Stimulated activated naive CD4-positive, alpha-beta T cell (primary cell): ENCODE measurements around the gene AFAP1L1.

Source experiments
- DNase-seq, 6 experiments: peaks; one replicate each; lab custom pipeline; 2025; lab: John Stamatoyannopoulos, UW

Gene AFAP1L1

GRCh38 chr5:149271716-149272563 is at the start of gene AFAP1L1:
Gene AFAP1L1, plus strand, starts transcription at chr5:149271859. Its CDS starts 110 bp downstream, at chr5:149271969.
- DNase-seq = peak in 4 of 6 experiments; percentile 15 to 43 (median 24)

GRCh38 chr5:149223081-149223848 is 48.4 kb upstream of the AFAP1L1 start:
- no peak for DNase-seq

GRCh38 chr5:149224282-149224681 is 47.4 kb upstream of the AFAP1L1 start:
- no peak for DNase-seq

- no peak for DNase-seq
Observed at GRCh38 chr5:149227168-149227826, 44.4 kb upstream of the AFAP1L1 start.

GRCh38 chr5:149228618-149229297 is 42.9 kb upstream of the AFAP1L1 start:
- DNase-seq = no peak

GRCh38 chr5:149229298-149229937 is 42.2 kb upstream of the AFAP1L1 start:
- DNase-seq = no peak

GRCh38 chr5:149235841-149236240 is 35.8 kb upstream of the AFAP1L1 start:
- DNase-seq = no peak

- no peak for DNase-seq
Observed at GRCh38 chr5:149237662-149238061, 34.0 kb upstream of the AFAP1L1 start.

- no peak for DNase-seq
Observed at GRCh38 chr5:149238540-149238939, 33.1 kb upstream of the AFAP1L1 start.

GRCh38 chr5:149239917-149240316 is 31.7 kb upstream of the AFAP1L1 start:
- DNase-seq = no peak

GRCh38 chr5:149240354-149240998 is 31.2 kb upstream of the AFAP1L1 start:
- DNase-seq = peak; percentile 35 to 91 (median 74)

- DNase-seq = no peak
Observed at GRCh38 chr5:149242339-149242738, 29.3 kb upstream of the AFAP1L1 start.

GRCh38 chr5:149246906-149247305 is 24.8 kb upstream of the AFAP1L1 start:
- DNase-seq = no peak

- DNase-seq = no peak
Observed at GRCh38 chr5:149247726-149248125, 23.9 kb upstream of the AFAP1L1 start.

- no peak for DNase-seq
Observed at GRCh38 chr5:149251546-149251945, 20.1 kb upstream of the AFAP1L1 start.

- DNase-seq = no peak
Observed at GRCh38 chr5:149254506-149254905, 17.2 kb upstream of the AFAP1L1 start.

GRCh38 chr5:149256451-149256850 is 15.2 kb upstream of the AFAP1L1 start:
- DNase-seq = no peak

- no peak for DNase-seq
Observed at GRCh38 chr5:149257131-149257530, 14.5 kb upstream of the AFAP1L1 start.

GRCh38 chr5:149257889-149258705 is 13.6 kb upstream of the AFAP1L1 start:
- DNase-seq = no peak

GRCh38 chr5:149260761-149261160 is 10.9 kb upstream of the AFAP1L1 start:
- DNase-seq = no peak
